Hepatic stellate cell (primary cell): Measurements from ENCODE around the gene ATG10.
"Not testable (repeated sequence)": the region's sequence is repeated elsewhere in the genome, so short reads cannot be mapped to it uniquely, and the experiment has no call there.

ENCODE experiments used
- DNase-seq: peaks from one replicate; pipeline ENCODE4 v3.0.0; 2011; ENCODE audit warnings: low spot score

The ATG10 gene

DNA sequence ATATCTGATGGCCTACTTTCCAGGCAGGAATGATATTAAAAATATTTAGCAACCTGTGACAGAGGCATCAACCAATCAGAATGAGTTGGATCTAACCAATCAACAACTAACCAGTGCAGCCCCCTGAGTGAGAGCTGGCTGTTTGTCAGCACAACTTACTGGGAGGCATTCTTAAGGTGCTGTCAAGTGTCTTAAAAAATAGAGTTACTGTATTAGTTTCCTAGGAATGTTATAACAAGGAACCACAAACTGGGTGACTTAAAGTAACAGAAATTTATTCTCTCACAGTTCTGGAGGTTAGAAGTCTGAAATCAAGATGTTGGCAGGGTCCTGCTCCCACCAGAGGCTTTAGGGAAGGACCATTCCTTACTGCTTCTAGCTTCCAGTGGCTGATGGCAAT is 85.2 kb downstream of the ATG10 start:
- no peak for DNase-seq

DNA sequence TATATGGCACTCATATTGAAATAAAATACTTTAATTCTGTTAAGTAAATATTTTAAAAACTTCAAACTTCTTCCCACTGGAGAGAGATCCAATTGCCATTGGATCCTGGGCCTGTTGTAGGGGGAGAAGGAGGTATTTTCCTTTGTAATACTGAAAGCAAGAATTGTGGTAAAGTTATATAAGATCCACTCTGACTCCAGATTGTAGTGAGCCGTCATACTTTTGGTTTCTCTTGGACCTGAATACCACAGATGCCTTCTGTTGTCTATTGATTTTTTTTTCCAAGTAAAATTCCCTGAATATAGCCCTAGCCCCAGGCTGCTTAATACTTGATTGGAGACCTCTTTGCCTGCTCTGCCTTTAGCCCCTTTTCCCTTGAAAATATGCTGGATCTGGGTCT is 86.9 kb downstream of the ATG10 start:
- DNase-seq: no peak

DNA sequence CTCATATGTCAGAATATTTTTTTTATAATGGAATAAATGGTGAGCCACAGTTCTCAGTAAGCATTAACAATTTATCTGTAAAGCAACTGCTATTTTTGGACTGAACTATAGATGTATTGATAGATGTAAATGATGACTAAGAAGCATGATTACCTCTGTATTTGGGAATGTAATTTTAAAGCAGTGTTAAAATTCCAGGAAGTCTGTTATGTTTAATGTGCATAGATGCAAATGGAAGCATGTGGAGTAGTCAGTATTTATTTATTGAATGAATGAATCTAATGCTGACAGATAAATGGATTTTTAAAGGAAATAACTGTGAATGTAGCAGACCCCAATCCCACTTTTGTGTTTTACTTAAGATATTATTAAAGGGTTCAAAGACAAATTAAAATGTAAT is 95.0 kb downstream of the ATG10 start:
- no peak for DNase-seq

DNA sequence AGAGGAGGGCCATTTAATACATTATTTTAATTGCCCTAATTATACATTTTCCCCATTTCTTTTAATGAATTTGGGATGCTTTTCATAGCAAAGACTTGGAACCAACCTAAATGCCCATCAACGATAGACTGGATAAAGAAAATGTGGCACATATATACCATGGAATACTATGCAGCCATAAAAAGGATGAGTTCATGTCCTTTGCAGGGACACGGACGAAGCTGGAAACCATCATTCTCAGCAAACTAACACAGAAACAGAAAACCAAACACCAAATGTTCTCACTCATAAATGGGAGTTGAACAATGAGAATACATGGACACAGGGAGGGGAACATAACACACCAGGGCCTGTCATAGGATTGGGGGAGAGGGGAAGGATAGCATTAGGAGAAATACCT is 96.2 kb downstream of the ATG10 start:
- DNase-seq: not testable (repeated sequence)

DNA sequence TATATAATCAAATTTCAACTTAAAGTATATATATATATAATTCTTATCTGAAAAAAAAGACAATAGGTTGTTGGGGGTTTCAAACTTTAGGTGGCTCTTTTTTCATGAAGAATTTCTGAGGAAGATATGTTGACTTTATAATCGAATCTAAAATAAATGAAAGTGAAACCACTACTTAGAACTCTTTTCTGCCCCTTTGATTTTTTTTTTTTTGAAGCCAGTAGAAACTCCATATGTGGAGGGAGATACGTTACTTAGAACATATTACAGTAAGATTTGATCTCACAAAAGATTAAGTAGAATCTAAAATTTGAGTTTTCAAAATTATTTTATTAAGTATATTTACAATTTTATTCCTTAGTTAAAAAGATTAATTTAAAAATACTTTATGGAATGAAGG is 96.9 kb downstream of the ATG10 start:
- no peak for DNase-seq

DNA sequence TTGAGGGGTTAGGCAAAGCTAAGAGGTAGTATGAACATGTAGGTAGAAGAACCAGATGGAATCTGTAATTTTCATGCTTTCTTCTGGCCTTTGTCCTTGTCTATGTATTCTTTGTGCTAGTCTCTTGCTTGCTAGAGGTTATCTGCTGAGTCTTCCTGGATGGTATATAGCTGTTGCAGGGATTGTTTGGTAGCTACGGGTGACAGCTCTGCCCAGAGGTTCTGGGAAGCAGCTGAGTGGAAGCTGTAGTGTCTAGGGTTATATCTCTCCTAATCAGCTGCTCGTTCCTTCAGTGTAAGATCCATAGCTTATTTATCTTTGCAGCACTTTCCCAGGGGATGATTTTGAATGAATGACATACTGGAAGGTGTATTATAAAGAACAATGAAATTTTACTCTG is 100.3 kb downstream of the ATG10 start:
- DNase-seq: no peak

DNA sequence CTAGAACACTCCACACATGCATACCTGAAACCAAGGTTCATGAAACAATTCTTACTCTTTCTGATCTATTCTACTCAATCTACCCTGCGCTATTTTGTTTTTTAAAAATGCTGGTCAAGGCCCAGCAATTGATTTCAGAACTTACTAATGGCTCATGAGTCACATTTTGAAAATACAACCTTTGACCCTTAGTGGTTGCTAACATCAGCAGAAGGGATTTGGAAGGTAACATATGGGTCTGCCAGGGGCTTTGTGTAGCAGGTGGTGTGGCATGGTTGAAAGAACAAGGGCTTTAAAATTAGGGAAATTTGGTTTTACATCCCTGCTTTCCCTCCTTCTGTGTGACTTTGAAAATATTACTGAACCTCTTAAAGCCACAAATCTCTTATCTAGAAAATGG is 101.4 kb downstream of the ATG10 start:
- DNase-seq: no peak

DNA sequence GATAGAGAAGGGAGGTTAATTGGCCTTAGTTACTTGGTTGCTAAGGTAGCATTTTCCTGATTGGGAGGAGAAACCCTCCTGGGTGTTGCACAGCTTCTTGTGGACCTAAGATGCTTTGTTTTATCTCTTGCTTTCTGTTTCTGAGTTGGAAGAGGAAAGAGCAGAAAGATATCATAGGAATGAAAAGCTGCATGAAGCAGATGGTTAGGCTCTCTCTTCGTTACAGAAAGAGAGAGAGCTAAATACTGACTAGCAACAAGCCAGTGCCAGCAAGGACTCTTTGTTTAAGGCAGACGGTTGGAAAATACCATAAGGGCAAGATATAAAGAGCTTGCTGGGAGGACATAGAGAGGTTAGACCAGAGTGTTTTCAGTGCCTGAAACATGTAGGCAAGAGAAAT is 103.1 kb downstream of the ATG10 start:
- no peak for DNase-seq

DNA sequence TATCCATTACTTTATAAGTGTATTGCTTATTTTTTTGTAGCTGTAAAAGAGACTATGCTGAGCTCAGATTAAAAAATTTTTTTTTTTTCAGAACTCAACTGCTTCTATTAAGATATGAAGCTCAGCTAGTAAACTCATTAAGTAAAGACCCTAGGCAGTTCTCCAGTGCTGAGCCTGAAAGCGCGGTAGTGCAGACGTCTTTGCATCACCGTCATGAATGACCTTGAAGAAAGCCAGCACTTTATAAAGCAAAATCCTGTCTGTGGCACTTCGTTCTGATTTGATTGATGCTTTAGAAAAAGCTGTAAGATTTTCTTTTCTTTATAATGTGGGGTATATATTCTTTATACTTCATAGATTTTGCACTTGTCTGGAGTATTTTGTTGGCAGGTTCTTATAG is 105.7 kb downstream of the ATG10 start:
- DNase-seq: no peak

DNA sequence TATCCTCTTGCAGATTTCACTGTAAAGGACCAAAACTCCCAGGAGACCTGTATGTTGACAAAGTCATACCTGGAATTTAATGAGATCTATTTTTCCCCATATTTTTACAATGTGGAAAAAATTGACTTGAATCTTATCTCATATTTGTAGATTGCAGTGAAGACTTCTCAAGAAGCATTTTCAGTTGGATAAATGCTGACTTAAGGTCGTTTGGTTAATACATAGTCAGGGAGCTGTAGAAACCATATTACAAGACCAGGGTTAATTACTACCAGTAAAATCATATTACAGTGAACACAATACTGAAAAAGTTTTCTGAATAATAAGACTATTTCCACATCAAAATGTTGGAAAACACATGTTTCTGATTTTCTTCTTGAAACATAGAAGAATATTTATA is 119.8 kb downstream of the ATG10 start:
- DNase-seq: no peak

DNA sequence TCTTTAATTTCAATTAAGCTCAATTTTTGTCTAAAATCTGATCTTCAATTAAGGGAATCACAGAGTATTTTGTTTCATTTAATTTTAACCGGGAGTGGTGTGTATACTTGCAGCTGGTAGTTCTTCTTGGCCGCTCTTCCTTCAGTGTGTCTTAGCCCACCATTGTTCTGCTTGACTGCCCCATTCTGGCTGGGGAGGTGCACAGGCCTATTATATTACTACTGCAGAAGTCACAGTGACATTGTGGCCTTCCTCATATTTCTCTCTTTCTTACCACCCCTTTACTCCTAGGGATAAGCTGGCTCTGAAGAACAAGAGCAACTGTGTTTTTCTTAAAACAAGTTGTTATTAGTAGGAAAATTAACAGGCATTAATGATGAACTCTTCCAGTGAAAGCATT is 123.7 kb downstream of the ATG10 start:
- no peak for DNase-seq

DNA sequence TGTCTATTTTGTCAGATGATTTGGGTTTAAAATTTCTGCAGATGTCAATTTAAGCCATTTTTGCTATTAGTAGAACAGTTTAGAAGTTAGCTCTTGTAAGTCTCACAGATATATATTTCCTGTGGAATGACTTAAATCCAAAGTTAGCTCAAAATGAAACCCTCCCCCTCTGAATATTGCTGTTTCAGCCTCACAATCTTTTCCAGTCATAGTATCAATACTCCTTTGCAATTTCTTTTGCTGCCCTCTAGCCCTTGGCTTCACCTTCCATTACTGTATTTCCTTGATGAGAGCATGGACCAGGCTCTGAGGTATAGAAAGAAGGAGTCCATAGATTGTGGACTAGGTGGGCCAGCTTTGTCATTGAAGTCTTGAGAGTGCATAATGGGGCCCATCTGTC is 124.4 kb downstream of the ATG10 start:
- no peak for DNase-seq

DNA sequence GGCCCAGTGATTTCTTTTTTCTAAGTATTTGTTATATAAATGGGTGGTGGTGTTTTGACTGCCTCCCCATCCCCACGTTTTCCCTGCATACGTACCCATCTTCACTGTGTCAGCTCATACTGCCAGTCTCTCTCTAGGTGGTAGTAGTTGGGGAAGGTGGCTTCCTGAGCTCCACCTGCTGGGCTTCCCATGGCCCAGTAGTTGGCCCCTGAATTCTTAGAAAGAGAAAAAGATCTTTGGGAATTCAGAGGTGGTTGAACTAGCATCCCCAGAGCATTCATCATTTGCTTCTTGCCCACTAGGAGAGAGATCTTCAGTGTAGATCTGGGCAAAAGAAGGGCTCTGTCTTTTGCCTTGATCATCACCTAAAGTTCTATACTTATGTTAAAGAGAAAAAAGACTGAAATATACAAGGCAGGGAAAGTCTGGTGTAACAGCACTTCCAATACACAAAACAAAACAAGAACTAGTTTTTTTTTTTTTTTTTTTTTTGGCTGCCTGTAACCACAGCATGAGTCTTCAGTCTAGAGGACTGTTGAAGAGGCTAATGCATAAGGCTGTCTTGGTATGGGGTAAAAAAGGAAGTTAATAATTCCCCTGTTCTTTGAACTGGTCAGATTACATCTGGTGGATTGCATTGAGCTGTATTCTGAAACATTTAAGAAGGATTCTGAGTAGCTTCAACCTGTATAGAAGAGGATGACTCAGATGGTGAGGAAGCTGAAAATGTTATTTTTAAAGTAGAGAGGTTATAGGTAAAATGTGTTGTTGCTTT is 128.7 kb downstream of the ATG10 start:
- no peak for DNase-seq

DNA sequence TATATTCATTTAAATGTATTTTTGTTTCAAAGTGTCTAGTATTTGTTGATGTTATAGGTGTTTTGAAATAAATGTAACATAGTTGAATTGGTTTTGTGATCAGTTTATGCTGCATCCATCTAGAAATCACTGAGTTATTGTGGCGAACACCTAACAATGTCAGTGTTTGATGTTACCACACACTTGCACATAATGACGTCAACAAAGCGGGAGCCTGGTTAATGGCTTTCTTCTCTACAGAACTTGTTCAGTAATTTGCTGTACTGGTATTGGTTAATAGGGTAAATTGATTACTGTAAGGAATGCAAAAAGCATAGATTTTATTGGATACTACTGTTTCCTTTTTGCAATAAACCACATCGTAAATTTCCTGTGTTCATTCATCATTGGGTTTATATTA is 133.0 kb downstream of the ATG10 start:
- DNase-seq: no peak

DNA sequence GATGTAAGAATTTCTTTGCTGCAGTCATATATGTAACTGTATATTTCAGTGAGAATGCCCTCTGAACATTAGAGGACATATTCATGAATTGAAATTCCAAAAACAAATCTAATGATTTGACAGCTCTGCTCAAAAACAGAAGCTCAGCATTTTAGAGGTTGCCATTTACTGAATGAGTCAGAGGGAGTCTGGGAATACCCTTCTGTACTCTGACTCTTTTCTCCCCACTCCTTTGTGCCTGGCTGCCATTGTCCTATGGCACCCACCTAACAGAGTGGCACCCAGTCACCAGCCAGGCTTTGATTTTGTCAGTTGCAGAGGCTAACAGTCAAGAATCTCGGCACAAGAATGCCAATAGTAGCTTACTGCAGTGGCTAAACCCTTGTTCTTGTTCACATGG is 133.6 kb downstream of the ATG10 start:
- DNase-seq: no peak

DNA sequence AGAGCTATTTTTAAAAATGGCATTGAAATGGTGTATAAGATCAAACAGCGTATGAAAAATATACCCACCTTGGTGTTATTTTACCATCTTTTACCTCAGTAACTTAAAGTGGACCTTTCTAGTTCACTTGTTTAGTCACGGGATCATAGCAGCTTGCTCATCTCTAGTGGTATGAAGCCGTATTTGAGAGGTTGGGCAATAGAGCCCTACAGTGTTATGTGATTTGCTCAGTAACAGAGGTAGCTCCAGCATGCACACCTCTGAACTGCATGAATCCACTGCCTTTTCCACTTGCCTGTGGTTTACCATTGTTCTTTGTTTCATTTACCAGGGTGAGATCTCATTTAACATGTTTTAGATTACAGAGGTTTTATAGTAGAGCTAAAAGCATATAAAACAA is 134.4 kb downstream of the ATG10 start:
- no peak for DNase-seq

DNA sequence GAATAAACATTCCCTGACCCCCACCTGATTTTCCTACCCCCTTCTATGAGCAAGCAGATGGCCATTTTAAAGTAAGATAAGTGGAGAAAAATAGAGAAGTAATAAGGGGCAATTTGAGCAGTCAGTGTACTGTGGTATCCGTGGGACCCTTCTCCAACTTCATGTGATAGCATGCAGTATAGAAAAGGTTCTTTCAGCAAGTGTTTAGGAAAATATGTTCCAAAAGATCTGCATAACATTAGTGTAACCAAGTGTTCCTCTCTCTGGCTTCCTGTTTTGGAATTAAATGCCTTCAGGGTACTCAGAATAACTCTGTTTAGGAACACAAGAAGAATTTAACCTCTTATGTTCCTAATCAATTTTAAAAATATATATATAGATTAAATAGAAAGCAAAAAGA is 134.9 kb downstream of the ATG10 start:
- DNase-seq: no peak

DNA sequence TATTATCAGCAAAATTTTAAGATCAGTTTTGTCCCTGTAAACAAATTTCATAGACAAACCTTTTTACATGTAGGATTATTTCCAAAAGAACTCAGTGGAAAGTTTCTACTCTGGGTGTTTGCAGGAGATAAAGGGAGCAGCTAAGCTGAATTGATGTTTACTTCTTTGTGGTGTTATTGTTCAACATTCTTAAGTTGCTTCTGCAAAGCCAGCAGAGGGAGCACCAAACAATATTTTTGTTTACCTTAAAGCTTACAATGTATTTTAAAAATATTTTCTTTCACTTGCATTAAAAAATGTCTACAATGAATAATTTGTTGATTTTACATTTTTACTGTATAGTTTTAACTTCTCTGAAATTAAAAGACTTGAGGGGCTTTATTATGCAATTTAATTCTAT is 135.4 kb downstream of the ATG10 start:
- DNase-seq: no peak

DNA sequence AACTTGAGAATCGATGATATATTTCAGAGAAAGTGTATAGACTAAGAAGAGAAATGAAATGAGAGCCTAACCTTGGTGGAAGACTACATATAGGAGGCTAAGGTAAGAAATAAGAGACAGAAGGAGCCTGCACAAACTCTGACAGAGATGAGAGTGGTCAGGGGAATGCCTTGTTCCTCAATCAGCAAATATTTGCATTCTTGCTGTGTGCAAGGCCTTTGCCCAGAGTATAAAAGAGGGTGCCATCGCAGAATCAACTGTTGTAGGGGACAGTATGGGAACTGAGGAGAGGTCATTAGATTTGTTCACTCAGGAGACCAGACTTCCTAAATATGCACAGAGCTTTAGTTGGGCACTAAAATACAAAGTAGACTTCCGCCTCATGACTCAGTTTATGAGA is 137.2 kb downstream of the ATG10 start:
- DNase-seq: no peak

DNA sequence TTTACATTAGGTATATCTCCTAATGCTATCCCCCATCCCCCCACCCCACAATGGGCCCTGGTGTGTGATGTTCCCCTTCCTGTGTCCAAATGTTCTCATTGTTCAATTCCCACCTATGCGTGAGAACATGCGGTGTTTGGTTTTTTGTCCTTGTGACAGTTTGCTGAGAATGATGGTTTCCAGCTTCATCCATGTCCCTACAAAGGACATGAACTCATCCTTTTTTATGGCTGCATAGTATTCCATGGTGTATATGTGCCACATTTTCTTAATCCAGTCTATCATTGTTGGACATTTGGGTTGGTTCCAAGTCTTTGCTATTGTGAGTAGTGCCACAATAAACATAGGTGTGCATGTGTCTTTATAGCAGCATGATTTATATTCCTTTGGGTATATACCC is 138.1 kb downstream of the ATG10 start:
- not testable (repeated sequence) for DNase-seq

DNA sequence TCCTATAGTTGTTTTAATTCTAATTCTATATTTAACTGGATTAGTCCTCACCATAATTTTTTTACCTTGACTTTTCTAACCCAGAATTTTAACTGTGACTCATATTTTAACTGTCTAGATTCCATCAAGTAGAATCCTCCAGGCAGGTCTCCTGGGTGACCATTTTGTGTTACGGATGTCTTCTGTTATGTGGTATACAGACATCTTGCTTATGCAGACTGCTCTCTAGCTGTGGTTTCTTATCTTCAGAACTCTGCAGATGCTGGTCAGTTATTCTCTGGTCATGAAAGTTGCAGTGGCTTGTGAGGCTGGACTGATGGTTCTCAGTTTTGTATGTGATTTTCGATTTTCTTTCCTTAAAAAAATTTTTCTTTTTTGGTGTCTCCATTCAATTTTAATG is 139.4 kb downstream of the ATG10 start:
- DNase-seq: no peak

DNA sequence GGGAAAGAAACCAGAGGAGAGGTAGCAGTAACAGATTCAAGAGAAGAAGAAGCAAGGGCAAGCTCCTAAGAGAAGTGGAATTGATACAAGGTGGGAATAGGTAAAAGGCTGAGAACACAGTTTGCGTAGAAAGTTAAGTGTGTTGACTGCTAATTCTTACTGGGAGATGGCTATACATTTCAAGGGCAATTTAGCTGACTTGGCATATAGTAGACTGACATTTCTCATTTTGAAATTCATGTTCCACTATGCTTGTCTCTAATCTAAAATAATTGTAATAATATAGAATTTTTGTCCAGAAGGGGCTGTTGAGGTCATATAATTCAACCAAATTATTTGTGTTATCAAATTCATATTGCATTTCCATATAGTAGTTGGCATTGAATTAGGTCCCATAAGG is 144.0 kb downstream of the ATG10 start:
- DNase-seq: no peak

DNA sequence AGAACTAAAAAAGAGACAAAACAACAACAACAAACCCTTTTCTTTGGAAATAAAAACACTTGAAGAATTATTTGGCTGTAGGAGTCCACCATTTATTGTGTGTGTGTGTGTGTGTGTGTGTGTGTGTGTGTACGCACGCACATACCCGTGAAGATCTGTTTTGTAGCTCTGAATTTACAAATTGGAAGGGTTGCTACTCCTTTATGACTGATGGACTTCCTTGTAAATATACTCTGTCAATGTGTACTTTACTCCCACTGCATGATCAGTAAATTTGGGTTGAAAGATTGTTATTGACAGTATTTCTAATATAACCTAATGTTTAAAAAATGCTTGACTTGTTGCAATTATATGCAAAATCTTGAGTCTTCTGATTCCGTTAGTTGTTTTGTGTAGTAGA is 148.1 kb downstream of the ATG10 start:
- DNase-seq: no peak

DNA sequence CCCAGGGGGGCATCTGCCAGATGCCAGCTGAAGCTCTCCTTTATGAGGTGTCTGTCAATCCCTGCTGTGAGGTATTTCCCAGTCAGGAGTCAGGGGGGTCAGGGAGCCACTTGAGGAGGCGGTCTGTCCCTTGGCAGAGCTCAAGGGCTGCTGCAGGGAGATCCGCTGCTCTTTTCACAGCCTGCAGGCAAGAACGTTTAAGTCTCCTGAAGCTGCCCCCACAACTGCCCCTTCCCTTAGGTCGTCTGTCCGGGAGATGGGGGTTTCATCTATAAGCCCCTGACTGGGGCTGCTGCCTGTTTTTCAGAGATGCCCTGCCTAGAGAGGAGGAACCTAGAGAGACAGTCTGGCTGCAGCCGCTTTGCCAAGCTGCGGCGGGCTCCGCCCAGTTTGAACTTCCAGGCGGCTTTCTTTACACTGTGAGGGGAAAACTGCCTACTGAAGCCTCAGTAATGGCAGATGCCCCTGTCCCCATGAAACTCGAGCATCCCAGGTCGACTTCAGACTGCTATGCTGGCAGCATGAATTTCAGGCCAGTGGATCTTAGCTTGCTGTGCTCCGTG is 158.0 kb downstream of the ATG10 start:
- no peak for DNase-seq
